HG03045 (cell line): ENCODE measurements around the gene BSCL2.
"Not testable (repeated sequence)": the region's sequence is repeated elsewhere in the genome, so short reads cannot be mapped to it uniquely, and the experiment has no call there.

Experiments used
- ATAC-seq: cut with Tn5 transposase; IDR thresholded peaks from one replicate; pipeline ENCODE4 v1.9.1; 2021; ENCODE audit warnings: mild to moderate bottlenecking, moderate library complexity; ENCODE audit not compliant: unreplicated experiment

BSCL2 gene

GRCh38 chr11:62688491-62688890, 18.7 kb downstream of the BSCL2 start:
- ATAC-seq, result no peak

DNA sequence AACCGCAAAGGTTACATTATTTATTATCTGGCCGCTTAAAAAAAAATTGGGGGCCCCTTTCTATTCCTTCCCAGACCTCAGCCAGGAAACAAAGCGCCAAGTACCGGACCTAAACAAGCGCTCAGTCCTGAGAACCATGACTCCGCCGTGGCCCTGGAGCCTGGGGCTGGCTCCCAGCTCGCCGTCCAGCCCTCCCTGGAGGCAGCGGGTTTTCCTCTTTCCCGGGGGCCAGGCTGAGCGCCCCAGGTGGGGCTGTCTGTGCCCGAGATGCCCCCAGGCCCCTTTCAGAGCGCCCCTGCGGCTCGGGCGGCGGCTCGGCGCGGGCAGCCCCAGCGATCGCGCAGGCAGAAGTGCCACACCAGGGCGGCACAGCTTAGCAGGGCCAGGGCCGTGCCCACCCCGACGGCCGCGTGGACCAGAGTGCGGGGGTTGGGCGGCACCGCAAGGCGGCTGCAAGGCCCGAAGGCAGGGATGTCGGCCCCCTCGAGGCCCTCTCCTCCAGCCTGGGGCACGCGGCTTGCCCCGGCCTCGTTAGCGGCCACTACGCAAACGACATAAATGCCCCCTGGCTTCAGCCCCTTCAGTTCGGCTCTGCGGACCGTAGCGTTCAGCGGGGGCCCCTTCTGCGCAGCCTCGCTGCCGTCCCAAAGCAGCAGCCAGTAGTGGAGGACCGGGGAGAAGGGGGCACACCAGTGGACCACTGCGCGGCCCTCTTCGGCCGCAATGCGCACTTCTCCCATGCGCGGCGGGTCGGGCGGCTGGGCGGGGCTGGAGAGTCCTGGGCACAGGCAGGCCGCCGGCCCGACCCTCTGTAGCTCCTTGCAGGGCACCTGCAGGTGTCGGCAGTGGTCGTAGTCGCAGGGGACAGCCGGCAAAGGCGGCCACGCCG, 19.5 kb downstream of the BSCL2 start:
- ATAC-seq, result no peak

DNA sequence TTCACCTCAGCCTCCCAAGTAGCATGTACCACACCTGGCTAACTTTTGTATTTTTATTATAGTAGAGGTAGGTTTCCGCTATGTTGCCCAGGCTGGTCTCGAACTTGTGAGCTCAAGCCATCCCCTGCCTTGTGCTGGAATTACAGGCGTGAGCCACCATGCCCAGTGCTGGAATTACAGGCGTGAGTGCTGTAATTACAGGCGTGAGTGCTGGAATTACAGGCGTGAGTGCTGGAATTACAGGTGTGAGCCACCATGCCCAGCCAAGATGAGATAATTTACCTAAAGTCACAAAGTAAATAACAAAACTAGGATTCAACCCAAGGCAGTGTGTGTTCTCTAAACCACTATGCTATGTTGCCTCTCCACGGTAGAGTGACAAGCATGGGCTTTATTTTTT, 24.7 kb downstream of the BSCL2 start:
- no peak for ATAC-seq

GRCh38 chr11:62680825-62681240, 26.4 kb downstream of the BSCL2 start:
- peak; percentile 47 for ATAC-seq

- ATAC-seq, result no peak
Observed at GRCh38 chr11:62678770-62679696, 28.2 kb downstream of the BSCL2 start, which contains the start of gene UBXN1. Gene UBXN1 (minus strand): TSS chr11:62679073. CDS start chr11:62678923, 150 bp downstream.

GRCh38 chr11:62678433-62678769, 28.8 kb downstream of the BSCL2 start:
- no peak for ATAC-seq

DNA sequence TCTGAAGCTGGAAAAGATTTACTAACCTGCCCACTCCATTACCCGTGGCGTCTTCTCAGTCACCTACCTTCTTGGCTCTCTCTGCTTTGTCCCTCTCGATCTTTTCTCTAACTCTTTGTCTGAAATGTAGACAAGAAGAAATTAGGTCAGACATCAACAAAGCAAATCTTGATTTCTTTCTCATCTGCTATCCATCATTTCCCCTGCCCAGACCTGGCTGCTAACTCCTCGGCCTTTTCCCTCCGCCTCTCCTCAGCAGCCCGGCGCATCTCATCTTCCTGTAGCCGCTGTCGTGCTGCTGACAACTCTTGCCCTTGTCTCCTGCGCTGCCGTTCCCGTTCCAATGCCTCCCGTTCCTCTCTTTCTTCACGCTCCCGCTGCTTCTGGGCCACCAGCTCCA, 29.5 kb downstream of the BSCL2 start:
- ATAC-seq, result no peak

DNA sequence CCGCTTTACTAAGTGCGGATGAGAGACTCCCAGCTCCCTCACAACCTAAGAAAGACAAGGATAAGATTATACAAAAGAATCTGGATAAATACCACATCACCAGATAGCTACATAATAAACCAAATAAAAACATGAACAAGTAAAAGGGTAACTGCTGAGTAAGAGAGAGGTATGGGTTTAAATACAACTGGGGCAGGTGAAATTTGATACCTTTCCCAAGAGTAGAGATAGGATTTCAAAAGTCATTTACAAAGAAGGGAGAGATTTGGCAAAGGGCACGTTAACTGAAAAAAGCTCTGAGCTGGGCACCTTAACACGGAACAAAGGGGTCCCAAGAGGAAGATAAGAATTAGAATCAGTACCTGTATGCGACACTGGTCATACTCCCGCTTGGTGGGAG, 30.1 kb downstream of the BSCL2 start:
- no peak for ATAC-seq

- ATAC-seq, result no peak
Observed at GRCh38 chr11:62676698-62677097, 30.5 kb downstream of the BSCL2 start.

- not testable (repeated sequence) for ATAC-seq
Observed at GRCh38 chr11:62675415-62675814, 31.8 kb downstream of the BSCL2 start.

- no peak for ATAC-seq
Observed at GRCh38 chr11:62673196-62673525, 34.1 kb downstream of the BSCL2 start.

- peak; percentile 47 for ATAC-seq
Observed at GRCh38 chr11:62671608-62672389, 35.4 kb downstream of the BSCL2 start, which contains the start of the genes LBHD1 and UQCC3. Gene LBHD1 (minus strand): TSS chr11:62672267. CDS start chr11:62670031, 2,236 bp downstream. Gene UQCC3 (plus strand): TSS chr11:62671673. CDS start chr11:62671746, 73 bp downstream.

DNA sequence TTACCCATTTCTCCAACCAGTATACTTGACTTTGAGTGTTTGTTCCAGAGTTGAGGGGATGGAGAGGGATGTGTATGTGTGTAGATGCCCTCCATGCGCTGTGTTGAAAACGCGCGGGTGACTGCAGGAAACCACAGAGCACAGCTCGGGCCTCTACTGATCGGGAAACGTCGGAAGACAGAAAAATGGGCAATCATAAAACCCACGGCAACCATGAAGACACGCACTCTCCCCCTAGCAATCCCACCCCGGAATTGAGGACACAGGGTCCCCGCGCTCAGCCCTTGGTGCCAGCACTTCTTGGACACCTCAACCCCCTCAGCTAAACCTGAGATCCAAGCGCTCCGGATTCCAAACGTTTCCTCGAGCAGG, 36.0 kb downstream of the BSCL2 start:
- ATAC-seq, result peak; percentile 4

- no peak for ATAC-seq
Observed at GRCh38 chr11:62669420-62670161, 37.6 kb downstream of the BSCL2 start.

DNA sequence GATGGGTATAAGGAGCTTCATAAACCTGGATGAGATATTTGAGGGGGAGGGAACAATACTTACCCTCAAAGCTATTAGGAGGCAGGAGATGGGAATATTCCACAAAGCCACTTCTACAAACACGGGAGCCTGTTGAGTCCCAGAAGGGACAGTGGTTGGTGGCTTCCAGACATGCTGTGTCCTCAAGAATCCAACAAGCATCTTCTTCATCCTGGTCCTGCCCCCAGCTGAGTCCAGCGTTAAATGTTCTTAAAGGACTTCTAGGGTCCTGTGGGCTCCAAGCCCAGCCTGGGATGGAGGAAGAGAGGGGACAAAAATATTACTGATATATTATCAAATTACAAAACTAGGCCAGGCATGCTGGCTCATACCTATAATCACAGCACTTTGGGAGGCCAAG, 39.8 kb downstream of the BSCL2 start:
- no peak for ATAC-seq

GRCh38 chr11:62666259-62666926, 40.8 kb downstream of the BSCL2 start:
- ATAC-seq, result no peak

- ATAC-seq, result peak; percentile 23
Observed at GRCh38 chr11:62665599-62666258, 41.5 kb downstream of the BSCL2 start.

GRCh38 chr11:62665075-62665598, 42.1 kb downstream of the BSCL2 start, which contains the start of the genes C11orf98 and CSKMT:
Gene C11orf98 (minus strand): TSS chr11:62665210. CDS start chr11:62665169, 41 bp downstream.
Gene CSKMT (plus strand): TSS chr11:62665312. CDS start chr11:62665880, 568 bp downstream.
- peak; percentile 79 for ATAC-seq
